ENCODE measurements around the gene LDLRAD4. TPM values are rescaled to one million over a fixed set of nuclear protein-coding genes. Genes with fewer than 3 reads are reported as not detected.

LDLRAD4 gene
- total RNA-seq, 1 experiment from 2014 or later, result 1.7 TPM

- DNase-seq (ENCODE audit: low spot score), result no peak
These were observed 394.5 kb downstream of the LDLRAD4 start for GRCh38 chr18:13613099-13613498.

GRCh38 chr18:13613591-13614501, 395.3 kb downstream of the LDLRAD4 start:
- no peak for DNase-seq (ENCODE audit: low spot score)

DNA sequence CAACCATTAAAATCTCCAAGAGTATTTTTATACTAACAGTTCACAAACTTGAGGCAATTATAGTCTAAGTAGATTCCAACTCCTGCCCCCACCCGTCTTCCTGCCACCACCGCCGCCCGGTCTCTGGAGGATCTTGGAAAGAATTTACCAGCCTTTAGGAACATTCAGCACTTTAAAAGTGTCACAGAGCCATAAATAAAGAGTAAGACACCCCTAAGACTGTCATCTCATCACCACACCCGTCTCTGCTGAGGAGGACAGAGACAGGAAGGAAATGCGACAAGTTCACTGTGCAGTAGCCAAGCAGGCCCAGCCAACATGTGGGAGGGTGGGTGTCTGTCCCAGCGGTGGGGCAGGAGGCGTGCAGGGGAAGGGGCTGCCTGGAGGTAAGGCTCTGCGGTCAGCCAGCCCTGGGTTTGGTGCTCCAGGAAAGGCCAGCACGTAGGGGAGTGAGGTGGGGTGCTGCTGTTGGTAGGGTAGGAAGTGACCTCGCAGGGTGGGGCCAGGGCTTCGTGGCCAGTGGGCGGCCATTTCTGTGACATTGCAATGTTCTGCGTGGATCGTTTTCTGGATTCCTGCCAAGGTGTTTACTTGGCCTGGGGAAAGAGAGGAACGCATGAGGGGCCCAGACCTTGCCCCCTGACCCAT, 396.2 kb downstream of the LDLRAD4 start:
- no peak for DNase-seq (ENCODE audit: low spot score)

- DNase-seq (ENCODE audit: low spot score), result no peak
These were observed 396.9 kb downstream of the LDLRAD4 start for GRCh38 chr18:13615432-13615861.

- DNase-seq (ENCODE audit: low spot score), result no peak
These were observed 397.5 kb downstream of the LDLRAD4 start for GRCh38 chr18:13616041-13616440.

DNA sequence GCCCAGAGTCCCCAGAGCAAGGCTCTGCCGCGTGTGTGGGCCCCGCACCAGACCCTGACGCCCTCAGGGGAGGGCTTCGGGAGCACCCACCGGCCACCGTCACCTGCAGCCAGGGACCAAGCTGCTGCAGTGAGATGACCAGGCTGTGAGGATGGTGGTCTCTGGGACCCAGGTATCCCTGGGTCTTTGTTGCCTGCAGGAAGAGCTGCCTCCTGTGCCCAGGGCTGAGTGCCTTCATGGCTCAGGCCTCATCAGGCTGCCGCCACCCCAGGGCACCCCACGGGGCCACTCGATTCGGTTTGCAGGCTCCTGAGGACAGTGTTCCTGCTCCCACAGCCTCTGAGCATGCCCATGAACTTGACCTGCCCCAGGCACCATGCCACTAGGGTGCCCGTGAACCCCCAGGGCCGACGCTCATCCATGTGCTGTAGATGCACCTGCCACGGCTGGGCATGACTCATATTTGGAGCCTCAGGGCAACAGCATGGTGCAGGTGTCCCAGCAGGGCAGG, 398.0 kb downstream of the LDLRAD4 start:
- no peak for DNase-seq (ENCODE audit: low spot score)

DNA sequence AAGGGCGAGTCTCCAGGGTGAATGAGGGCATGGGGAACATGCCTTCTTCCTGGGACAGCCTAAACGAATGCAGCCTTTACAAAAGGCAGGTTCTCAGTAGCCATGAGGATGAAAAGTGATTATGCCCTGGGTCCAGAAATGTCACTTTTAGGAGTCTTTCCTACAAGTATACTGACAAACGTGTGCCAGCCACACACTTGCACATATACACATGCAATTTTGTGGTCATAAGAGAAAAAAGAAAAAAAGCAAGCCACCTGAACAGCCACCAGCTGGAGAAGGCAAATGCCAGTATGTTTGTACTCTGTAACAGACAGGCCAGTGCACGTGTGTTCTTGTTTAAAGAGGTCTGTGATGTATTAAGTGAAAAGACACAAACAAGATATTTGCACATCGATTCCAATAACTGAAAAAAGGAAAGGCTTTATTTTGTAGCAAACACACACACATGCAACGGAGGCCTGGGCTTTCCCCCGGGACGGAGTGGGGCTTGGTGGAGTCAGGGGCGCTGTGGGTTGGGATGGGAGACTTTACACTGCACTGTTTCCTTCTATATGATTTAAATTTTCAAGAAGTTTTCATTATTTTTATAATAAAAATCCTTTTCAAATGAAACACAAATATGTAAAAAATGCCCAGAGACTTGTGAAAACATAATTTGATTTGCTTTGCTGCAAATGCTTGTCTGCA, 399.4 kb downstream of the LDLRAD4 start:
- DNase-seq (ENCODE audit: low spot score), result no peak

GRCh38 chr18:13618760-13619438, 400.3 kb downstream of the LDLRAD4 start:
- no peak for DNase-seq (ENCODE audit: low spot score)

DNA sequence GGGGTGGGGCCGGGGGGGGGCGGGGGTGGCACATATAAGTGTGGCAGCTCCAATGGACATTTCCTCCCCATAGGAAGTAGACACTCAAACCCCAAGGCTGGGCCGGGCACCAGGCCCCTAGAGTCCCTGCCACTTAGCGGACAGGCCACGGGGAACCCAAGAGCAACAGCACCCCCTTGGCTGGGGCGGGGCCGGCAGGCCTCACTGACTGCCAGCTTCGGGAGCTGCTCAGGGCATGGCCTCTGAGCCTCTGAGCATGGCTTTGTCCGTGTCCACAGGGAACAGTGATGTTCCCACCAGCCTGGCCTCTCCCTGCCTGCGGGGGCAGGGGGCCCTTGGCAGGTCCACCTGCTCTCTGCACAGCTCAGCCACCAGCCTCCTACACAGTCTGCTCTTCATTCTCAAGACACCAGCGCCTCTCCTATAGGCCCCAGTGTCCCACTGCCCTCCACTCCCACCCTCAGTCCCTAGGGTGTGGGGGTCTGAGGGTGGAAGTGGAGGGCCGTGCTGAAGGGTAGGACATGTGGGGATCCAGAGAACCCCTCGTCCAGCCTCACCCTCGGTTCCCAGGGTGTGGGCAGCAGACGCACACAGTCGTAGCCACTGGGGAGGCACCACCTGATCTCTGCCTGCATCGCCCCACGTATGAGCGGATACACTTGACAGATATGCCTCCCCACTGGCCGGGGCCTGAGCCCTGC, 401.1 kb downstream of the LDLRAD4 start:
- no peak for DNase-seq (ENCODE audit: low spot score)

DNA sequence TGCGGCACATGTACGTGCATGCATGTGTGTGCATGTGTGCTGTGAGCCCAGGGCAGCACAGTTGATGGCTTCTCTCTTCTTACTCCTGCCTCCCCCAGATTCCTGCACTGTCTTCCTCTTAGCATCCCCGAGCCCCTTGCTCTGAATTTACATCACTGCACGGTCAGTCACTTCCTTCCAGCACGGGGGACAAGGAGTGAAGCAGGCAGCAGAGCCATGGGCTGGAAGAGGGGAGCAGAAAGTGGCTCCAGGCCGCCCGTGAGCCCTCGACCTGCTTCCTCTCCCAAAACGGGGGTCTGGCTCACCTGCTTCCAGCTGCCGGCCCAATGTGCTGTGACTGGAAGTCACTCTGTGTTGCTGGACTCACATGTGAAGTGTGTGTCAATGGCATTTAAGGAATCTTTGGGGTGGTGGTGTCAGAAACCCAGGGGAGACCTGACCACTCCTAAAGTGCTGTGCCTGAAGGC, 401.7 kb downstream of the LDLRAD4 start:
- DNase-seq (ENCODE audit: low spot score), result no peak

DNA sequence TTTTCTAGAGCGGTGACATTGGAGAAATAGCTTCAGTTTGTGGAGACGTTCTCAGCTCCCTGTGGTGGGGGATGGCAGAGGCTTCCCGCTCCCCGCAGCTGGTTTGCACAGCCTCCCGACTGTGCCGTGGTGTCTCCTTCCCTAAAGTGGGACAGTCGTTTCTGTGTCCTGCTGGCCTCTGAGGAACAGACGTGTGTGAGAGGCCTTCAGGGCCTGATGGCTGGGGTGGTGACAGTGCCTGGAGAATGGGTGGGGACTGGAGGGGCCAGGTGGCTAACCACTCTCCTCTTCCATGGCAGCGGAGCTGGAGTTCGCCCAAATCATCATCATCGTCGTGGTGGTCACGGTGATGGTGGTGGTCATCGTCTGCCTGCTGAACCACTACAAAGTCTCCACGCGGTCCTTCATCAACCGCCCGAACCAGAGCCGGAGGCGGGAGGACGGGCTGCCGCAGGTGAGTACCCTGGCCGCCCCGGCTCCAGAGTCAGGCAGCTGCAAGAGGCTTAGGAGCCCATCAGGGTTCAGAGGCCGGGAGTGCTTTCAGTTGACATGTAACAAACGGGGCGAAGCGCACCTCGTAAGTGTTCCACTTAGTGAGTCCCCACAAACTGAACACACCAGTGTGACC, 402.4 kb downstream of the LDLRAD4 start:
- DNase-seq (ENCODE audit: low spot score), result no peak

- no peak for DNase-seq (ENCODE audit: low spot score)
These were observed 402.9 kb downstream of the LDLRAD4 start for GRCh38 chr18:13621446-13621849.

DNA sequence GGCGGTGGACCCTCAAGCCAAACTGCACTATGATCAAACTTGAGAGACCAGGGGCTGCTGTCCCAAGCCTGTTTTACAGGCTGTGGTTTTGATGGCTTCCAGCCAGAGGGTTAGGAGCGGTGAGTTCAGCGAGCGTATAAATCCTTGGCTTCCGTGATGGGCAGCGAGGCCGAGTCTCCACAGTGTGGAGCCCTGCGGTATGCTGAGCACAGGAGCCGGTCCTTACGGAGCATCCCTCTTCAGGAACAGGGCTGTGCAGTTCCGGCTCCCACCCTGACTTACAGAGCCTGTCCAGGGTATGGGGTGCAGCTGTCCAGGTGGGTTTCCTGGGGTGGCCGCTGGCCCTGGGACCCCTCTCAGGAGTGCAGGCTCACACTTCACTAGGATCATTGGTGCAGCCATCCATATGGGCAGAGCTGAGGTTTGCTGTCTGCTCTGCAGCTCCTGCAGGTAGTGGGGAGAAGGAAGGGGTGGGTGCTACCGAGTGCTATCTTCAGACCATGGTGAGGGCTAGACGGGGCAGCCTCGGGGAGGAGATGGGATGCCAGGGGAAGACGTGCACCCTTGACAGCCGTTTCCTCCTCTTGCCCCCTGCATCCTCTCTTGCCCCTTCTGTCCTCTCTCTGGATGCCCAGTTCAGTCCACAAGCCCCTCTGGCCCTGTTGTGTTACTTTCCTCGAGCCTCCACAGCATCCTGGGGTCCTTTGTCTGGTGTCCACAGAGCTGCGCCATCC, 403.5 kb downstream of the LDLRAD4 start:
- DNase-seq (ENCODE audit: low spot score), result no peak

GRCh38 chr18:13622751-13623150, 404.2 kb downstream of the LDLRAD4 start:
- no peak for DNase-seq (ENCODE audit: low spot score)

GRCh38 chr18:13623348-13623747, 404.8 kb downstream of the LDLRAD4 start:
- DNase-seq (ENCODE audit: low spot score), result no peak

DNA sequence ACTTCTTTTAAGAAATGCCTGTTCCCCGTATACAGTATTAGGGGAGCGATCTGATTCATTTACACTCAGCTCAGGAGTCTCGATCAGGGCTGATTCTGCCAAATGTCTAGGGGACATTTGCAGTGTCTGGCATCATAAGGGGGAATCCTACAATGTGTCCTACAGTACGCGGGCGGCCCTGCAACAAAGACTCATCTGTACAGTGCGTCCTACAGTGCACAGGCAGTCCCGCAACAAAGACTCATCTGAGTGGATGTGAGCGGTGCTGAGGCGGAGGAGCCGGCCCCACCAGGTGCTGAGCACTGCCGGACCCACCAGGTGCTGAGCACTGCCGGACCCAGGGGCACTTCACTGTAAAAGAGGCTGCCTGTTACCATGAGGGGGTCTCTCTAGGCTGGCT, 405.3 kb downstream of the LDLRAD4 start:
- DNase-seq (ENCODE audit: low spot score), result no peak

GRCh38 chr18:13624563-13625237, 406.1 kb downstream of the LDLRAD4 start:
- no peak for DNase-seq (ENCODE audit: low spot score)

DNA sequence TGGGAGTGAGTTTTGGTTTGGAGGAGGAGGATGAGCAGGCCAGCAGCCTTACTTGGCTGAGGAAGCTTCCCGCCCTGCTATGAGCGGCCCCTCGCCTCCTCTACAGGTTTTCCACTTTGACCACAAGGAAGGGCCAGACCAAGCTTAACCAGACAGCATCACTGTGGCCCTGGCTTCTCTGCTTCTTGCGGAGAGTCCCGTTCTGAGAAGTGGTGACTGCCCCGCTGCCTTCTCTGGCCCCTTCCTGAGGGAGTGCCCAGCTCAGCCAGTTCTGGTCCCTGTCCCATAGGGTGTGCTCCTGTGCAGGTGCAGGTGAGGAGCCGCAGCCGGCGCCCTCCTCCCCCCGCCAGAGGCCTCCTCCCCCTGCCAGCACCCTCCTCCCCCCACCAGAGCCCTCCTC, 406.8 kb downstream of the LDLRAD4 start:
- DNase-seq (ENCODE audit: low spot score), result no peak
